HG03064 (cell line): ENCODE measurements around the gene ZNF165.
"Not testable (repeated sequence)": the region's sequence is repeated elsewhere in the genome, so short reads cannot be mapped to it uniquely, and the experiment has no call there.

ENCODE experiments used
- ATAC-seq: cut with Tn5 transposase; IDR thresholded peaks from one replicate; pipeline ENCODE4 v1.9.1; 2021; ENCODE audit warnings: low read depth; ENCODE audit not compliant: unreplicated experiment

The ZNF165 gene

DNA sequence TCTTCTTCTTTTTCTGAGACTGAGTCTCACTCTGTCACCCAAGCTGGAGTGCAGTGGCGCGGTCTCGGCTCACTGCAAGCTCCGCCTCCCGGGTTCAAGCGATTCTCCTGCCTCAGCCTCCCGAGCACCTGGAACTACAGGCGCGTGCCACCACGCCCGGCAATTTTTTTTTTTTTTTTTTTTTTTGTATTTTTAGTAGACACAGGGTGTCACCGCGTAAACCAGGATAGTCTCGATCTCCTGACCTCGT lies at the start of gene ZNF165:
Gene ZNF165 (plus strand): TSS at position 188 of the 250 bp plus-strand sequence. CDS start 4,913 bp downstream, outside the sequence.
- ATAC-seq: not testable (repeated sequence)

DNA sequence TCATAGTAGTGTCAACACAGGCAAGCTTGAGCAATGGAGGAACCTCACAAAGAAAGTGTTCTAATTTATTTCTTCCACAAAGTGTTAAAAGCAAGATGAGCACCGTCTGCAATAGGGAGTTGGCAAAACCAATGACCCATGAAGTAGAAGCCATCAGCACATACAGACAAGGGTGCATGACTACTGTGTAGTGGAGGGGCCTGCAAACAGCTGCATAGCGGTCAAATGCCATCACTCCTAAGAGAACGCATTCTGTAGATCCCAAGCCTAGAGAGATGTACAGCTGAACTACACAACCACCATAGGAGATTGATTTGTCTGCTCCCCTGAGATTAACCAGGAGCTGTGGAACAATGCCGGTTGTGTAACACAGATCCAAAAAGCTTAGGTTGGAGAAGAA lies 26.8 kb upstream of the ZNF165 start:
- no peak for ATAC-seq

DNA sequence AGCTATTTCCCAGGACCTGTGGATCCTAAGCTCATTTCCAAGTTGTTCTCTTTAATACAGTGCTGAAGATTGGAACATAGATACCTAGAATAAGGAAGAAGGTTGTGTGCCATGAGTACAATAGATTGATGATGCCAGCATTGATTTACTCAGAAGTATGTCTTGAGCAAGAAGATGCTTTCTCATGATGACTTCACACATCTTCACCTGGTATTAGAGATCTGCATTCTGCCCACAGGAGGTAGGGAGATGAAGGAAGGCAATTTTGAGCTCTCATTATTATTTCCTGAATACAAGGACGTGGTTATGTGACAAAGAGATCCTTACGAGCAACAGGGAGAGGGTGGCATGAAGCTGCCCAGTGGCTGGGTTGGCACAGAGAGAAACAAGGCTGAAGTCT lies 20.0 kb upstream of the ZNF165 start:
- ATAC-seq: no peak

DNA sequence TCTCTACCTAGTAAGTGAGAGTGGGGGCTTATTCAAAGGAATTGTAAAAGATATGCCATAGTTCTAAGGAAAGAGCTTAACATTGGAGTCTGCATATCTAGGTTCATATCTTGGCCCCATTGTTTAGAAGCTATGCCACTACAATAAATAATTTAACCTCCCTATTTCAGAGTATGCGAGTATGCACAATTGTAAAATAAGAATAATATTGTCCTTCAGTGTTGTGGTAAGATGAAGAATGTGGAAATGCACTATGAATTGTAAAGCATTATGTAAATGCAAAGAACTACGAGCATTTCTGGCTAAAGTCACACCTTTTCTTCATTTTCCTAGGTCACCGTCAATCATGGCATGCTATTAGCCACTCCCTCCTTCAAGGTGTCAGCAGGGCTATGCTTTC lies 16.1 kb upstream of the ZNF165 start:
- ATAC-seq: no peak

DNA sequence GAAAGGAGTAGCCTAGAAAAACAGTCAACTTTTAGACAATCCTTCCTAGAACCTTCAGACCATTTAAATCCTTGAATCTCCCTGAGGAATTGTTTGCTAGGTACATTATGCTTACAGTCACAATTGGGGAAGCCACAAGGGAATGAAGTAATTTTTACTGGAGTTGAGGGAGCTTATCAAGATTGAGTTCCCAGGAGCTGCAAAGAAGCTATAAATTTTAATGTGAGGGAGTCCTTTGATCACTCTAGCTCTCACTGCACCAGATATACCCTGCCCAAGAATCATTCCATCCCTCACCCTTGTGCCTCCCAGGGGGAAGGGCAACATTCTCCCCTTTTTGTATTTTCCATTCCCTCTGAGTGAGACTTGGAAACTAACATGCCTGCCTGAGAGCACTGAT lies 12.3 kb upstream of the ZNF165 start:
- ATAC-seq: no peak

DNA sequence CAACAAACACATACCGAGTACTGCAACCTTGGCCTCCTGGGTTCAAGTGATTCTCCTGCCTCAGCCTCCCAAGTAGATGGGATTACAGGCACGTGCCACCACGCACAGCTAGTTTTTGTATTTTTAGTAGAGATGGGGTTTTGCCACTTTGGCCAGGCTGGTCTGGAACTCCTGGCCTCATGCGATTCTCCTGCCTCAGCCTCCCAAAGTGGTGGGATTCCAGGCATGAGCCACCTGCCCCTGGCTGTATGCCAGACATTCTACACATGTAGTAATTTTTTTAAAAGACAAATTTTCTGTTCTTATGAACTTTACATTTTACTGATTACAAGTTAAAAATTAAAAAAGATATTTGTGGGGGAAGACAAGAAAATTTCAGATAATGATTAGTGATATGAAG lies 9.4 kb upstream of the ZNF165 start:
- ATAC-seq: not testable (repeated sequence)

DNA sequence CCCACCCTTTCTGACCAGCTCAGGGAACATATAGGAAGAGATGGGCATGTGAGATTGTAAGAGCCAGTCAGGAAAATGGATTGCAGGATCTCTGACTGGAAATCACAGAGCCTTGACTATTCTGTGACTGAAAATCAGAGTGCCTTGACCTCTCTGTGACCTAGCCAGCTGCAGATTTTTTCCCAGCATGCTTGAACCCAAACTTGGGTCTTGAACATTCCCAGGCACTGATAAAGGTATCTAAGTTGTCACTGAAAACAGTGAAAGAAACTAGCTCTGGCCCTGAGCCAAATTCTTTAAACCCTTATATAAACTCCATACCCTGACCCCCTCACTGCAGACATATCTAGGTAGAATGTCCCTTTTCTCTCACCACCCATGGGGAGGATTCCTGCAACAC lies 2.3 kb upstream of the ZNF165 start:
- no peak for ATAC-seq

DNA sequence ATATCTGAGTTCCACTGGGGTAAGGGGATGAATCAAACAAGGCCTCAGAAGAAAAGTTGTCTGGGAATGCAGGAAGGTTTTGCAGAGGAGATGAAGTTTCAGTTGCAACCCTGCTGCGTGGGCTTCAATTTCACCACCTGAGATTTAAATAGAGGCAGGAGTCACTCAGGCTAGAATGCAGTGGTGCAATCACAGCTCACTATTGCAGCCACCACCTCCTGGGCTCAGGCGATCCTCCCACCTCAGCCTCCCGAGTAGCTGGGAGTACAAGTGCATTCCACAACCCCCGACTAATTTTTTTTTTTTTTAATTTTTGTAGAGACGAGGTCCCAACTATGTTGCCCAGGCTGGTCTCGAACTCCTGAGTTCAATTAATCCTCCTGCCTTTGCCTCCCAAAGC lies 1.5 kb upstream of the ZNF165 start:
- ATAC-seq: no peak

DNA sequence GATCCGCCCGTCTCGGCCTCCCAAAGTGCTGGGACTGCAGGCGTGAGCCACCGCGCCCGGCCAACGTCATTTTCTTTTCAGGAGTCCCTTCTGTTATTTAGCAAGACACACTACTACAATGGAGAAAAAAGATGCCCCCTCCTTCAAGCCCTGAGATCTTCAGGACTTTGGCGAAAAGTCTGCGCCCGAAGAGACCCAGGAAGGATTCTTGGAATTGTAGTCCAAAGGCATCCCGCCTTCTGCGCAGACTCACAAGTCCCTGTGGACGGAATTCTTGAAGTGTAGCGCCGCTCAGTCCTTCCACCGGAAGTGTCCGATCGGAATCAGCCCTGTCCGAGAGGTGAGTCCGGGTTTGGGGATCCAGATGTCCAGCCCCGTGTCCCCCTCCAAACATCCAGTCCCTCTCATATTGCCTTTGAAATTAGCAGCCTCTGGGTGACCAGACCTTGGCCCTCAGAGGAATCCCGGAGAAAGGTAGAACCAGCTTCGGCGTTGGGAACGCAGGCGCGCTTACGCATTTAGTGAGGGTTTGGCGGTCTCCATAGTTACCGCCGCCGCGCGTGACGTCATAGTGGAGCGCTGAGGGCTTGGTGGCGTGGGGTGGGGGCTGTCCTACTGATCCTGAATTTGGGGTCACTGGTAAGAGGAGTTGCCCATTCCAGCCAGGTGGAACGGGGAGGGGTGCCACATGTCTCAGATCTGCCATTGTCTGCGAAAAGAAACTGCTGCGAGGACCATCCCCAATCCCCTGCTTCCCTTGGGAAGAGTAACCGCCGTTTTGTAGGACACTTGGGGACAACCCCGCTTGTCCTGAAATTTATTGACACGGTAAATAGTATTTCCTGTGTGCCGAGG lies 490 bp downstream of the ZNF165 start:
- ATAC-seq: peak; percentile 70

DNA sequence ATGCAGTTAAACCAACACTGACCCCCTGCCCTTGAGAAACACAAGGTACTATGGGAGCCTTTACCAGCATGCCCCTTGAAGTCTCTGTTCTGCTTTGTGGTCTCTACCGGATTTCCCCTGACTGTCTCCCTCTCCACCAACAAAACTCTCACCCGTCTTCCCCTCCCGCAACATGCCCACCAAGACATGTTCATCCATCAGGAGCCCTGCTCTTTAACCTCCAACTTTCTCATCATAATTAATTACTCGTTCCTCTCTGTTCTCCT lies 1.1 kb downstream of the ZNF165 start:
- ATAC-seq: peak; percentile 47

DNA sequence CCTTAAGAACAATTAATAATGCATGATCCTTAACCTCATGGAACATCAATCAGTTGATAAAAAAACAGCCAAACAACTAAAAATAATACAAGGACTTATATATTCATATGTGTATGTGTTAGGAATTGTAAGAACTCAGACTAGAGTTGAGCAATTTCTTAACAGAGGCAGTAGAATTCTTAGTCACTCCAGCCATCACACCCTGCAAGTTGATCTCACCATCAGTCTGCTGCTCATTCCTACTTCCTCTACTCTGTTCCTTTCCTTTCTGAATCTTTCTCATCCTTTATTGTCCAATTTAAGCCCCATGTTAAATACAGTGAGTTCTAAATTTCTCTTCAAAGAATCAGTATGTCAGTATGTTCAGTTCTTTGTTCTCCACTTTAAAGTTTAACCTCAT lies 2.6 kb downstream of the ZNF165 start:
- ATAC-seq: no peak

DNA sequence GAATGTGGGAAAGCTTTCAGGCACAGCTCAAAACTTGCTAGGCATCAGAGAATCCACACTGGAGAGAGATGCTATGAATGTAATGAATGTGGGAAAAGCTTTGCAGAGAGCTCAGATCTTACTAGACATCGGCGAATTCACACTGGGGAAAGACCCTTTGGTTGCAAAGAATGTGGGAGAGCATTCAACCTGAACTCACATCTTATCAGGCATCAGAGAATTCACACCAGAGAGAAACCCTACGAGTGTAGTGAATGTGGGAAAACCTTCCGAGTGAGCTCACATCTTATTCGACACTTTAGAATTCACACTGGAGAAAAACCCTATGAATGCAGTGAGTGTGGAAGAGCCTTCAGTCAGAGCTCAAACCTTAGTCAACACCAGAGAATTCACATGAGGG lies 8.7 kb downstream of the ZNF165 start:
- no peak for ATAC-seq

DNA sequence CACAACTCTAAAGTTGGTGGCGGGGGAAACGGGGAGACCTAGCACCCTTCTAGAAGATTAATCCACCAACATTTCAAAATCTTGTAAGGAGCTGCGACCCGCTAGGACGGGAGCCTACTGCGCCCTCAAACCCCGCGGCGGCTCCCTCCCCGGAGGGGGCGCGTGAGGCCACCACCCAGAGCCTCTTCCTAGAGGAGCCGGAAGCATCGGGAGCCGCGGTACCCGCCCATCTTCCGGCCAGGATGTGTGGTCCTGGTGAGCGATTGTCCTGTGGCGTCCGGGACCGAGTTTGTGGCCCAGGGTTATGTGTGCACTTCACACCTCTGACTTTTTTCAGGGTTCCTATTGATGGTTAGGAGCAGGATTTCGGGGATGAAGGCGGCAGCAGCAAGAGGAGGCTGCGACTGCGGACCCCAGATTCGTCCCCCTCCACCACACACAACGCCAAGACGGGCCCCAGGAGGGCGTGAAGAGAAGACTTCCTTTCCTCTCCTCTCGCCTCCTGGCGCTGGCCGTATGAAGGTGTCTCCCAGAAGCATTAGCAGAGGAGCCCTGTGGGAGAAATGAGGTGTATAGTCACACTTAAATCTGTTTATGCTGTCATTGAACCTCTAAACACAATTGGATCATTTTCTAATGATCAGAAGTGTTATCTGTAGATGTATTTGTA lies 10.7 kb downstream of the ZNF165 start:
- no peak for ATAC-seq

DNA sequence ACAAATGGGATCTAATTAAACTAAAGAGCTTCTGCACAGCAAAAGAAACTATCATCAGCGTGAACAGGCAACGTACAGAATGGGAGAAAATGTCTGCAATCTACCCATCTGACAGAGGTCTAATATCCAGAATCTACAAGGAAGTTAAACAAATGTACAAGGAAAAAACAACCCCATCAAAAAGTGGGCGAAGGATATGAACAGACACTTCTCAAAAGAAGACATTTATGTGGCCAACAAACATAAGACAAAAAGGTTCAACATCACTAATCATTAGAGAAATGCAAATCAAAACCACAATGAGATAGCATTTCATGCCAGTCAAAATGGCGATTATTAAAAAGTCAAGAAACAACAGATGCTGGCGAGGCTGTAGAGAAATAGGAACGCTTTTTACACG lies 21.9 kb downstream of the ZNF165 start:
- ATAC-seq: not testable (repeated sequence)

DNA sequence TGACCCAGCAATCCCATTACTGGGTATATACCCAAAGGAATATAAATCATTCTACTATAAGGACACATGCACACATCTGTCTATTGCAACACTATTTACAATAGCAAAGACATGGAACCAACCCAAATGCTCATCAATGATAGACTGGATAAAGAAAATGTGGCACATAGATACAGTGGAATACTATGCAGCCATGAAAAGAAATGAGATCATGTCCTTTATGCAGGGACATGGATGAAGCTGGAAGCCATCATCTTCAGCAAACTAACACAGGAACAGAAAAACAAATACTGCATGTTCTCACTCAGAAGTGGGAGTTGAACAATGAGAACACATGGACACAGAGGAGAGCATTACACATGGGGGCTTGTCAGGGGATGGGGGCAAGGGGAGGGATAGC lies 22.3 kb downstream of the ZNF165 start:
- ATAC-seq: not testable (repeated sequence)

DNA sequence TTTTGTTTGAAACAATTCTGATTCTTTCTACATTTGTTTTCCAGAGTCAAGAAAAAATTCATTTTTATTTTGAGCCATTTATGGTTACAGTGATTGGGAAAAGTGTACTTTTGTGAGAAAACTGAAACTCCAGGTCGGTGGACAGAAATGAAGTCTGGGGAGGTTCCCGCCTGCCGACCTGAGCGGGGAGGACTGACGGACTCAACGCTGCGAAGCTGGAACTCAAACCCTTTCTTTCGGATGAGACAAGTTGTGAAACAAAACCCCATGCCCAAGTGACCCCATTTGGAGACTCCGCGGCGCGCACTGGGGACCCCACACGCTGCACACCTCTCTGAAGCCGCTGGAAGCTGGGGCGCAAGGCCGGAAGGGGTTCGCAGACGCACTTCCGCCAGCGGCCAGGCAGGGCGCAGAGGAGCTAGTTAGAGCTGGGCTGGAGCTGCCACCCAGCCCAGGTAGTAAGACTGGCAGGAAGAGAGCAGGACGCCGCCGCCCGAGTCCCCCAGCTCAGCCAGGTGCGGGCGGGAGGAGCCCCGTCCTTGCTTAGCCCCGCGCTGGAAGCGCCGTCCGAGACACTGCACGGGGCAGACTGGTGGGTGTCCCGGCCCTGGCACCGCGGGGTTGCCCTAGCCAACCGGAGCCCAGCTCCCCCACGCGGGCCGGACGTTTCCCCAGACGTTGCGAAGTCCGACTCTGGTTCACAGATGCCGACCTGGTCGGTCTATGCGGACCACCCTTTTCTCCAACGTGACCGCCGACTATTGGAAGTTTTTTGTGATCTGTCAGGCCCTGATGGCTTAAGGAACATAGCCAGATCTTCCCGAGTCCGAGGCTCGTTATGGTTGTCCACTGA lies 24.2 kb downstream of the ZNF165 start:
- ATAC-seq: peak; percentile 96

DNA sequence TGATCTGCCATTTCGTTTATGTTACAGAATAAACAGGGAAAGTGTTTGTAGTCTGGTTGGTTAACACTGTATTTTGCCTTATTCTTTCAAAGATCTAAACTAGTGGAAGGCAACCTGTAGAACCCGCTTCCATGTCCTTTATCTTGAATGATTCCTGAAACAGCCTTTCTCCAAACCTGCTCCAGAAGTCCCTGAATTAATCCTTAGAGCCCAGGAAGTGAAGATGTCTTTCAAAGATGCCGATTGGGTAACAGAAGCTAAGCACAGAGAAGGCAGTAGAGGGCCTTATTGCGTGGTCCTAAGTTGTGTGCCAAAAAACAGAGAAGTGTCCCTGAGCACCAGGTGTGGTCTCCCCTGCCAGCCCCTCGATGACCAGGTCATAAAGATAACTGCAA lies 24.9 kb downstream of the ZNF165 start:
- no peak for ATAC-seq

DNA sequence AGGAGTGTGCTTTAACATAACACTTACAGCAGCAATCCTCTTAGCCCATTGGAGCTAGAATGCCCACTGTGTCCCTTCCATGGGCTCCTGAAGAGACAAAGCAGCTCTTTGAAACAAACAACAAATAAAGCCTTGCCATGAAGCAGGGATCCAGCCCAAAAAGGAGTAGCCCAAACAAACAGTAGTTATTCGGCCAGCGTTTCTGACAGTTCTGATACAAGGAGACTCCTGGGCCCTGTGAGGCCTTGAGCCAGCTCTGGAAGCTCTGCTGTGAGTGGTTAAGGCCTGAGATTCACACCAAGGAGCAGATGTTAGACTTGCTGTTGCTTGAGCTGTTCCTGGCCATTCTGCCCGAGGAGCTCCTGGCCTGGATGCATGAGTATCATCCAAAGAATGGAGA lies 27.1 kb downstream of the ZNF165 start:
- ATAC-seq: no peak

DNA sequence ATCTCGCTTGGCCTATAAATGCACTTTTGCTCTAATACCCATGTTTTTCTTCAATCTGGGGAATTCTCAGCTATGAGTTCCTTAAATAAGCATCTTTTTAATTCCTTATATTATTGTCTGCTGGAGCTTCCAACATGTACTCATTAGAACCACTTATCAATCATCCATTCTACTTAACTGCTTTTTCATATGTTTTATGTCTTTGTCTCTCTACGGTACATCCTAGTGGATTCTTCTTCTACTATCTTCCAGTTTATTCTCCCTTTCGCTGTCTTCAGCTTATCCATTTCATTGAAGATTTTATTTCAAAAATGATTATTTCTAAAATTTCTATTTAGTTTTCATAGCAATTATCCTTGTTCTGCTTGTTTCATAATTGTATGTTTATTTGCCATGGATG lies 31.6 kb downstream of the ZNF165 start:
- no peak for ATAC-seq

DNA sequence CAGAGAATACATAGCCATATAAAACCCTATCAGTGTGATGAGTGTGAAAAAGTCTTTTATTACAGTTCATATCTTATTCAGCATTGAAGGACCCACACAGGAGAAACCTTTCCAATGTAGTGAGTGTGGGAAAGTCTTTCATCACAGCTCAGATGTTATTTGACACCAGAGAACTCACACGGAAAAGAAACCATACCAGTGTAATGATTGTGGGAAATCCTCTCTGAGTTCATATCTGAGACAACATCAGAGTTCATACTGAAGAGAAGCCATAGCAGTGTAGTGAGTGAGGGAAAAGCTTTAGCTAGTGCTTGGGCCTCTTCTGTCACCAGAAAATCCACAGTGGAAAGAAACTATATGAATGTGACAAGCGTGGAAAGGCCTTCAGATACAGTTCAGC lies 35.4 kb downstream of the ZNF165 start:
- ATAC-seq: no peak

DNA sequence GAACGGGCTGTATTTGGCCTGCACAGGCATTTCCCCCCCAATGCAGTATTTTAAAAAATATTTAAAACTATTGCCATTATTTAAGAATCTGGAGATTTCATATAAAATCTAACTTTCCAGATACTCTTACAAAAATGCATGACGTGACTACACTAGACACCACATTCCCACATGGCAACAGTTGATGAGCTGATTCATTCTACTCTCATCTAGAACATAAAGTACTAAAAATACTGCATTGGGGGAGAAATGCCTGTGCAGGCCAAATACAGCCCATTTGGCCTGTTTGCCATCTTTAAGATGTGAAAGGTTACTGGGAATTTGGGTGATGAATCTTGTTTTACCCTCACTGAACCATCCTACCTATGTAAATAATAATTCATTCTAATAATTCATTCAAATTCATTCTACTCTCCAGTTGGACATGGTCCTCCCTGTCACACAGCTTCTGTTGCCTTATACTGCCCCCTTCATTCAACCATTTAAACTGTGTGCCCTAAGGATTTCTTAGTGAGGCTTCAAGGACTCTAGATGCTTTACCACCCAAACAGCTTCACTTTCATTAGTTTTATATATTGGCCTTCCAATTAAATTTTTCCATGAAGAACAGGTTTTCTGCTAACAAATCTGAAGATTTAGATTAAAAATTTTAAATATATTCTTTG lies 37.1 kb downstream of the ZNF165 start:
- ATAC-seq: no peak
